SK-N-SH treated with all-trans-retinoic acid at 6 μM for 48 hours (cell line): ENCODE results near the gene MRGPRG.
A peak's percentile ranks its signal among the peaks of the same experiment; 100 is the strongest.

Experiments
- ATAC-seq: fragments of 200-7000 bp; cut with Tn5 transposase; 3 replicates; pipeline ENCODE4 v1.9.1; 2020; ENCODE audit warnings: mild to moderate bottlenecking, moderate library complexity
- ARNTL ChIP-seq: fragments of 450-650 bp; formaldehyde crosslinking; IDR thresholded peaks from 2 replicates; pipeline ENCODE4 v1.5.0; 2020; ENCODE audit warnings: low read depth, mild to moderate bottlenecking, moderate library complexity, borderline replicate concordance
- BACH2 ChIP-seq: fragments of 250-450 bp; sonication (Bioruptor Pico); IDR thresholded peaks from 2 replicates; pipeline ENCODE4 v1.9.0; 2021; ENCODE audit warnings: mild to moderate bottlenecking, borderline replicate concordance
- CREB5 ChIP-seq: fragments of 250-450 bp; sonication (Bioruptor Pico); IDR thresholded peaks from 2 replicates; pipeline ENCODE4 v1.5.1; 2020; ENCODE audit warnings: low read depth, mild to moderate bottlenecking, moderate library complexity
- CSDC2 ChIP-seq: fragments of 250-450 bp; sonication (Bioruptor Pico); IDR thresholded peaks from 2 replicates; pipeline ENCODE4 v1.5.0; 2020; ENCODE audit warnings: mild to moderate bottlenecking, moderate library complexity
- CSRNP3 ChIP-seq: fragments of 250-450 bp; sonication (Bioruptor Pico); IDR thresholded peaks from 2 replicates; pipeline ENCODE4 v1.5.1; 2021; ENCODE audit warnings: mild to moderate bottlenecking, moderate library complexity
- ESRRG ChIP-seq: fragments of 250-450 bp; sonication (Bioruptor Pico); IDR thresholded peaks from 2 replicates; pipeline ENCODE4 v1.6.1; 2021; ENCODE audit warnings: mild to moderate bottlenecking
- GLIS3 ChIP-seq: fragments of 250-450 bp; sonication (Bioruptor Pico); IDR thresholded peaks from 2 replicates; pipeline ENCODE4 v1.5.0; 2020; ENCODE audit warnings: mild to moderate bottlenecking, moderate library complexity
- ISL1 ChIP-seq: fragments of 250-450 bp; sonication (Bioruptor Pico); IDR thresholded peaks from 2 replicates; pipeline ENCODE4 v2.1.2; 2022; ENCODE audit warnings: mild to moderate bottlenecking, moderate library complexity
- OSR1 ChIP-seq: fragments of 250-450 bp; sonication (Bioruptor Pico); IDR thresholded peaks from 2 replicates; pipeline ENCODE4 v1.8.0; 2022; ENCODE audit warnings: moderate library complexity, mild to moderate bottlenecking, inconsistent platforms
- PATZ1 ChIP-seq: fragments of 250-450 bp; sonication (Bioruptor Pico); IDR thresholded peaks from 2 replicates; pipeline ENCODE4 v1.8.0; 2020; ENCODE audit warnings: mild to moderate bottlenecking, moderate library complexity, borderline replicate concordance
- POU6F1 ChIP-seq: fragments of 250-450 bp; sonication (Bioruptor Pico); IDR thresholded peaks from 2 replicates; pipeline ENCODE4 v1.8.0; 2021; ENCODE audit warnings: low read depth, mild to moderate bottlenecking, moderate library complexity, borderline replicate concordance
- PPARA ChIP-seq: fragments of 250-450 bp; sonication (Bioruptor Pico); IDR thresholded peaks from 2 replicates; pipeline ENCODE4 v1.5.0; 2020; ENCODE audit warnings: mild to moderate bottlenecking, borderline replicate concordance
- RARB ChIP-seq: fragments of 250-450 bp; sonication (Bioruptor Pico); IDR thresholded peaks from 2 replicates; pipeline ENCODE4 v1.8.0; 2021; ENCODE audit warnings: mild to moderate bottlenecking, moderate library complexity
- SNAI2 ChIP-seq: fragments of 250-450 bp; sonication (Bioruptor Pico); IDR thresholded peaks from 2 replicates; pipeline ENCODE4 v1.5.0; 2020; ENCODE audit warnings: mild to moderate bottlenecking, moderate library complexity
- TCF4 ChIP-seq: fragments of 250-450 bp; sonication (Bioruptor Pico); IDR thresholded peaks from 2 replicates; pipeline ENCODE4 v1.8.0; 2021; ENCODE audit warnings: mild to moderate bottlenecking, moderate library complexity, borderline replicate concordance
- TSHZ2 ChIP-seq: fragments of 250-450 bp; sonication (Bioruptor Pico); IDR thresholded peaks from 2 replicates; pipeline ENCODE4 v1.5.0; 2020; ENCODE audit warnings: mild to moderate bottlenecking, moderate library complexity
- ZFP3 ChIP-seq: fragments of 250-450 bp; sonication (Bioruptor Pico); IDR thresholded peaks from 2 replicates; pipeline ENCODE4 v1.5.0; 2020; ENCODE audit warnings: mild to moderate bottlenecking, moderate library complexity
- ZFP30 ChIP-seq: fragments of 450-650 bp; formaldehyde crosslinking; IDR thresholded peaks from 2 replicates; pipeline ENCODE4 v1.5.0; 2022; ENCODE audit warnings: mild to moderate bottlenecking, moderate library complexity
- ZNF565 ChIP-seq: fragments of 450-650 bp; formaldehyde crosslinking; conservative IDR thresholded peaks from 2 replicates; pipeline ENCODE4 v1.5.0; 2020; ENCODE audit warnings: low read depth, mild to moderate bottlenecking, moderate library complexity
- ZNF8 ChIP-seq: fragments of 450-650 bp; formaldehyde crosslinking; IDR thresholded peaks from 2 replicates; pipeline ENCODE4 v1.5.0; 2020; ENCODE audit warnings: mild to moderate bottlenecking, moderate library complexity

The MRGPRG gene

DNA sequence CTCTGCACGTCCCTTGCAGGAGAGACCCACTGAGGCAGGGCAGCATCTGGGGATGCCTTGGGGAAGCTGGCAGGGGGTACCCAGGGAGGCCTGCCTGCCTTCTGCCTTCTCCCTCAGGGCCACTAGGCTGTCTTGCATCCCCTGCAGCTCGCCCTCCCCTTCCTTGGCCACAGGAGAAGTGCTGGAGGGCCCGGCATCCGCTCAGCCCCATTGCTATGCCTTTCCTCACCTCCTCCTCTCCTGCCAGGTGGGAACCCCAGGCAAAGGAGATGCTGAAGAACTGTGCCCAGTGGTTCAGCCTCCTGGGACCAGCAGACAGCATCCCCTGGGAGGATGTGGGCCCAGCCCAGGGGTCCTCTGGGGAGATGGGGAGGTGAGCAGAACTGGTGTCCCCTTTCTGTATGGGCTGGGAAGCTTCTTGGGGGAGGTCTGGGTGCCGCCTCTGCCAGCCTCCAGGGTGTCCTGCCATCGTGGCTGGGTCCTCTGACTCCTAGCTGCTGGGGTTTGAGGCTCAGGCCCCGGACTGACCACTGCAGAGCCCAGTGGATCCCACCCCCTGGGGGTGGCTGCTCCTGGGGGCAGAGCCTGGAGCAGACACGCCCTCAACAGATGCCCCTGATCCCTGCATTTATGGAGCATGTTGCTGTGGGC lies 20.6 kb downstream of the MRGPRG start:
- TF ChIP-seq CREB5 (CRISPR knock-in tag) (no peak), TSHZ2 (CRISPR knock-in tag) (no peak), OSR1 (CRISPR knock-in tag) (no peak), CSRNP3 (CRISPR knock-in tag) (no peak), TCF4 (CRISPR knock-in tag) (no peak), ARNTL (CRISPR knock-in tag) (no peak), ZNF565 (CRISPR knock-in tag) (no peak), PATZ1 (no peak), ESRRG (no peak), RARB (CRISPR knock-in tag) (no peak), ZNF8 (CRISPR knock-in tag) (no peak), SNAI2 (CRISPR knock-in tag) (no peak), ISL1 (no peak), ZFP30 (CRISPR knock-in tag) (no peak), ZFP3 (CRISPR knock-in tag) (no peak), PPARA (CRISPR knock-in tag) (no peak), GLIS3 (CRISPR knock-in tag) (no peak), POU6F1 (CRISPR knock-in tag) (no peak), BACH2 (no peak)
- ATAC-seq: no peak

DNA sequence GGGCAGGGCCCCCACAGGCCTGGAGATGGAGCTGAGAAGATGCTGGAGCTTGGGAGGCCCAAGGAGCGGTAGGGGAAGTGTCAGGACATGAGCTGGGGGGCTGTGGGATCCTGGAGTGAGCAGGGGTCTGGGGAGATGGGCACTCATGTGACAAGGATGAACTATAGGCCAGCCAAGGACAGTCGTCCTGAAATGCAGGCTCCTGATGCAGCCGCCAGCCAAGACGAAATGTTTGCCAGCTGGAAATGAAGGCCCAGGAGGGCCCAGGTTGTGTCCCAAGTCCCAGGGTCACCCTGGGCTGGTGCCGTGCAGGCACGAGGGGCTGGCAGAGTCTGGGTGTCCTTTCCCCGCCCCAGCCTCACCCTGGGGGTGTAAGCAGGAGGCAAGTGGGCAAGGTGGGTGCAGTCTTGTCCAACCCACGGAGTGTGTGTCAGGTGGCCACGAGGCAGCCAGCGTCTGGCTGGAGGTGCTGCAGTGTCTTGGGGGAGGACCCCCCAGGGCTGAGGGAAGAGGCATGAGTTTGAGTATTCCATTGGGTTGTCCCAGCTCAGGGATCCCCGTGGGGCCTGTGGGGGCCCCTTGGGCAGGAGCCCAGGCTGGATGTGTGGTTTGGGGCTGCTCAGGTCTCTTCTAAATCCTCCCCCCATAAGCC lies 21.4 kb downstream of the MRGPRG start:
- no peak for ATAC-seq

GRCh38 chr11:3196161-3197043 lies 22.2 kb downstream of the MRGPRG start:
- no peak for TF ChIP-seq ESRRG
- no peak for TF ChIP-seq TCF4 (CRISPR knock-in tag)
- TF ChIP-seq POU6F1 (CRISPR knock-in tag): no peak
- no peak for TF ChIP-seq CSDC2 (CRISPR knock-in tag)
- TF ChIP-seq RARB (CRISPR knock-in tag): no peak
- TF ChIP-seq PPARA (CRISPR knock-in tag): no peak
- TF ChIP-seq BACH2: no peak
- ATAC-seq: peak; percentile 17; the same call in 1 of the 3 replicates

More for the DNA sequence above, 21.4 kb downstream of the MRGPRG start:
- no peak for TF ChIP-seq ARNTL (CRISPR knock-in tag)
